K562 (cell line): ENCODE data around the gene ERMARD. TPM values are rescaled to one million over a fixed set of nuclear protein-coding genes. Genes with fewer than 3 reads are reported as not detected.

Source experiments
- ATF7 ChIP-seq: fragments of 450-650 bp; IDR thresholded peaks from 2 replicates; pipeline ENCODE4 v1.7.1; 2014; ENCODE audit warnings: mild to moderate bottlenecking, moderate library complexity
- BRF1 ChIP-seq: IDR thresholded peaks from 3 replicates; pipeline ENCODE4 v1.6.1; 2011; ENCODE audit warnings: borderline replicate concordance, mild to moderate bottlenecking; ENCODE audit not compliant: insufficient read length; ENCODE audit errors: extremely low read depth
- CREB1 ChIP-seq, 2 experiments: sonication (generic) in 1 of 2; formaldehyde crosslinking in 1 of 2; IDR thresholded peaks; 2 replicates each; pipeline versions ENCODE4 v1.6.1 to v1.8.0; 2012 to 2022; ENCODE audit warnings: inconsistent platforms in 1 of 2, mild to moderate bottlenecking in 1 of 2, missing genetic modification reagents in 1 of 2, moderate library complexity in 1 of 2
- DIDO1 ChIP-seq: fragments of 450-650 bp; IDR thresholded peaks from 2 replicates; pipeline ENCODE4 v1.6.1; 2016; ENCODE audit warnings: low read depth, missing biosample characterization, missing genetic modification characterization
- E2F6 ChIP-seq, 2 experiments: IDR thresholded peaks; 2 replicates each; pipeline ENCODE4 v1.6.1; 2011; ENCODE audit warnings: borderline replicate concordance in 1 of 2, control low read depth in 1 of 2, low read depth in 1 of 2, low read length in 1 of 2, mild to moderate bottlenecking in 1 of 2, mixed read lengths in 1 of 2, moderate library complexity in 1 of 2; ENCODE audit not compliant: insufficient read depth in 1 of 2, insufficient read length in 1 of 2, poor library complexity in 1 of 2, severe bottlenecking in 1 of 2; ENCODE audit errors: extremely low read depth in 1 of 2
- ELK3 ChIP-seq: fragments of 450-650 bp; formaldehyde crosslinking; IDR thresholded peaks from 2 replicates; pipeline ENCODE4 v1.4.0; 2020; ENCODE audit warnings: mild to moderate bottlenecking
- HDAC2 ChIP-seq: fragments of 450-650 bp; IDR thresholded peaks from 2 replicates; pipeline ENCODE4 v1.6.1; 2016; ENCODE audit warnings: mild to moderate bottlenecking
- YY1 ChIP-seq, 3 experiments: IDR thresholded peaks; 2 replicates each; pipeline ENCODE4 v1.6.1; 2011; ENCODE audit warnings: low read length in 2 of 3, mild to moderate bottlenecking in 2 of 3, moderate library complexity in 2 of 3, borderline replicate concordance in 1 of 3, control low read depth in 1 of 3, low read depth in 1 of 3; ENCODE audit not compliant: insufficient read depth in 3 of 3, insufficient replicate concordance in 2 of 3, control insufficient read depth in 1 of 3, insufficient read length in 1 of 3; ENCODE audit errors: extremely low read depth in 1 of 3
- ZEB2 ChIP-seq: fragments of 450-650 bp; IDR thresholded peaks from 2 replicates; pipeline ENCODE4 v1.6.1; 2016
- ZFP1 ChIP-seq: fragments of 450-650 bp; formaldehyde crosslinking; IDR thresholded peaks from 2 replicates; pipeline ENCODE4 v1.4.0; 2020; ENCODE audit warnings: mild to moderate bottlenecking, mixed read lengths
- ZKSCAN1 ChIP-seq: fragments of 150-350 bp; IDR thresholded peaks from 2 replicates; pipeline ENCODE4 v1.6.1; 2016; ENCODE audit warnings: low read depth, low read length
- polyA plus RNA-seq, 8 experiments: library from polyadenylated mRNA; depleted of rRNA in 4 of 8; stranded (reverse) in 5 of 8; unstranded in 3 of 8; fragments of >200 nt; fragmentation: Nextera tagmentation in 2 of 8; fragmentation: Illumina TruSeq in 1 of 8; extraction: Ambion mirVana in 2 of 8; extraction: Trizol in 1 of 8; gene quantifications; 2 replicates each; pipeline versions ENCODE4 v1.2.1 to v1.2.3, GENCODE V29; 2011 to 2014; ENCODE audit warnings: inconsistent platforms in 1 of 8, missing spikeins in 1 of 8
- total RNA-seq, 7 experiments: library from RNA; depleted of rRNA in 6 of 7; stranded (reverse); fragments of >200 nt in 6 of 7; fragmentation: Illumina TruSeq in 2 of 7; extraction: Trizol in 2 of 7; gene quantifications; 2 replicates each; pipeline versions ENCODE4 v1.2.1 to v1.2.3, GENCODE V29; 2011 to 2021; ENCODE audit warnings: low replicate concordance in 1 of 7
- TF ChIP-seq, protein P1 (sequence below): fragments of 250-450 bp; sonication (Bioruptor Pico); IDR thresholded peaks from 2 replicates; pipeline ENCODE4 v1.5.0; 2021

ERMARD gene
- total and polyA plus RNA-seq, 9 of the 15 experiments (the other 6 are each of a cell fraction or from before 2014, with no cell fraction given): 14.5 to 68.6 (median 27.7) TPM

DNA sequence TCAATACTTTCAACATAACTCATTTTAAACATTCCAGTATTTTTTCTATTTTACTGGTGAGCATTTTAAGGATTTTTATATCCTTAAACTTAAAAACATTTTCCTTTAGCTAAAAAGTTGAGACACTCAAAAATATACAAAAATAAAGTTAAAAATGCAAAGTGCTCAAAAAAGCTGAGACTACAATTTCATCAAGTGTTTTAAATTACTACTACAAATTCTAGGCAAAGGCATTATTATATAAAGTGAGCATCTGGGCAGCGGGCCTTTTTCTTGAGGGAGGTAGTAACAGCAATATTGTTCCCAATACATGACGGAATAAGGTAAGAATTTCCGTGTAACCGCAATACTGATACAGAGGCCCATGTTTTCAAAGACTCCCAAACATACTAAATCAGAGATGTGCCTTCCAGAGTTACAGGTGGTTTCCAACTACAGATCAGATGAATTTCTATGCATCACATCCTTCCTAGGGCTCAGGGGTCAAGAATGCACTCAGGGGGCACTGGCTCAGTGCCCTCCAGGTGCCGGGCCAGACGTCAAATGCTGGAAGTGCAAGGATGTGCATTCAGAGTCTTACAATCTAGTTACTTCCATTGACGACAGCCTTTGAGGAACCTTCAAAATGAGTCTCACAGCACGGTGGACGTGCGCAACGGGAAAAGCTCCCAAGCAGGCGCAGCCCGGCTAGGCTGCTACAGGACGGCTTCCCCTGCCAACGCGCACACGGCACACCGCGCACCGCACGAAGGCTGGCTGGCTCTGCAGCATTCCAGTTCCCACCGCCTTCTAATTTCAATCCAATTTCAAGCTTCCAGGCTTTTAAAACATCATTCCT is 28.8 kb upstream of the ERMARD start (continued):
- TF ChIP-seq ELK3 (no peak), ZFP1 (no peak), HDAC2 (no peak; the same call in 1 of the 2 replicates), E2F6 (IDR thresholded peaks at IDR 0.05; ENCODE audit: borderline replicate concordance in 1 of 2, extremely low read depth in 1 of 2, insufficient read depth in 1 of 2, insufficient read length in 1 of 2, low read depth in 1 of 2, low read length in 1 of 2, poor library complexity in 1 of 2, severe bottlenecking in 1 of 2) (peak; percentile 43 to 76), ZKSCAN1 (no peak), YY1 (IDR thresholded peaks at IDR 0.05; ENCODE audit: borderline replicate concordance in 1 of 3, control insufficient read depth in 1 of 3, extremely low read depth in 1 of 3, insufficient read depth in 3 of 3, insufficient read length in 1 of 3, insufficient replicate concordance in 2 of 3, low read depth in 1 of 3, low read length in 2 of 3) (peak in 1 of 3 experiments; percentile 13), ZEB2 (no peak), ATF7 (peak; percentile 77), BRF1 (no peak), CREB1 (IDR thresholded peaks at IDR 0.05) (no peak), CREB1 (CRISPR knock-in tag; IDR thresholded peaks at IDR 0.05) (peak; percentile 4; the same call in 1 of the 2 replicates), DIDO1 (tag) (no peak)
- TF ChIP-seq, protein P1, sequence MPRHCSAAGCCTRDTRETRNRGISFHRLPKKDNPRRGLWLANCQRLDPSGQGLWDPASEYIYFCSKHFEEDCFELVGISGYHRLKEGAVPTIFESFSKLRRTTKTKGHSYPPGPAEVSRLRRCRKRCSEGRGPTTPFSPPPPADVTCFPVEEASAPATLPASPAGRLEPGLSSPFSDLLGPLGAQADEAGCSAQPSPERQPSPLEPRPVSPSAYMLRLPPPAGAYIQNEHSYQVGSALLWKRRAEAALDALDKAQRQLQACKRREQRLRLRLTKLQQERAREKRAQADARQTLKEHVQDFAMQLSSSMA (CRISPR knock-in tag): no peak
